Liver (tissue), 9 donors: Measurements from ENCODE around the gene CCDC102A. TPM values are rescaled to one million over a fixed set of nuclear protein-coding genes. Genes with fewer than 3 reads are reported as not detected.

Experiments
- DNase-seq: peaks from one replicate; pipeline ENCODE4 v3.0.0-alpha.2; 2017; ENCODE audit warnings: low spot score
- H3K27ac ChIP-seq, 2 donors: one replicate each; pipeline ENCODE4 v1.7.0; 2013; ENCODE audit warnings: inconsistent platforms in 2 of 2, low read length in 2 of 2, control low read depth in 1 of 2, low read depth in 1 of 2, mild to moderate bottlenecking in 1 of 2
- H3K27me3 ChIP-seq, 4 donors: one replicate each; pipeline versions ENCODE4 v1.6.1 to v1.7.0; 2013; ENCODE audit warnings: low read length in 3 of 4, inconsistent platforms in 1 of 4, mild to moderate bottlenecking in 1 of 4, moderate library complexity in 1 of 4; ENCODE audit not compliant: control insufficient read depth in 4 of 4, insufficient read depth in 4 of 4
- H3K36me3 ChIP-seq, 4 donors: one replicate each; pipeline versions ENCODE4 v1.6.1 to v1.7.0; 2013; ENCODE audit warnings: low read length in 3 of 4, mild to moderate bottlenecking in 3 of 4, low read depth in 1 of 4, moderate library complexity in 1 of 4; ENCODE audit not compliant: control insufficient read depth in 4 of 4, insufficient read depth in 3 of 4
- H3K4me1 ChIP-seq, 4 donors: one replicate each; pipeline versions ENCODE4 v1.6.1 to v1.7.0; 2013; ENCODE audit warnings: low read length in 3 of 4, mild to moderate bottlenecking in 3 of 4, moderate library complexity in 1 of 4; ENCODE audit not compliant: control insufficient read depth in 4 of 4, insufficient read depth in 4 of 4
- H3K4me3 ChIP-seq, 3 donors: one replicate each; pipeline versions ENCODE4 v1.6.1 to v1.7.0; 2013; ENCODE audit warnings: low read length in 3 of 3, control low read depth in 1 of 3, low read depth in 1 of 3, mild to moderate bottlenecking in 1 of 3
- H3K9ac ChIP-seq, 2 donors: one replicate each; pipeline ENCODE4 v1.7.0; 2013; ENCODE audit warnings: low read length in 2 of 2, mild to moderate bottlenecking in 2 of 2, moderate library complexity in 2 of 2, control low read depth in 1 of 2, low read depth in 1 of 2
- H3K9me3 ChIP-seq, 4 donors: one replicate each; pipeline versions ENCODE4 v1.6.1 to v1.7.0; 2013; ENCODE audit warnings: low read length in 3 of 4; ENCODE audit not compliant: control insufficient read depth in 4 of 4
- ATF3 ChIP-seq: IDR thresholded peaks from 2 replicates; pipeline ENCODE4 v1.6.1; 2016; ENCODE audit warnings: antibody characterized with exemption
- CTCF ChIP-seq: fragments of 150-350 bp; IDR thresholded peaks from 2 replicates; pipeline ENCODE4 v1.5.1; 2017; ENCODE audit warnings: improper control_type of control experiment, low read depth, low read length; ENCODE audit not compliant: missing input control
- EGR1 ChIP-seq, 2 donors: IDR thresholded peaks; 2 replicates each; pipeline ENCODE4 v1.6.1; 2016 to 2018; ENCODE audit warnings: antibody characterized with exemption in 2 of 2, low read depth in 2 of 2
- FOXA1 ChIP-seq: IDR thresholded peaks from 2 replicates; pipeline ENCODE4 v1.6.1; 2016; ENCODE audit warnings: antibody characterized with exemption
- FOXA2 ChIP-seq: IDR thresholded peaks from 2 replicates; pipeline ENCODE4 v1.6.1; 2016; ENCODE audit warnings: antibody characterized with exemption
- GABPA ChIP-seq, 2 donors: IDR thresholded peaks in 1 of 2; conservative IDR thresholded peaks in 1 of 2; 2 replicates each; pipeline ENCODE4 v1.6.1; 2016; ENCODE audit warnings: antibody characterized with exemption in 2 of 2, mild to moderate bottlenecking in 1 of 2, moderate library complexity in 1 of 2
- HNF4A ChIP-seq, 2 donors: conservative IDR thresholded peaks; 2 replicates each; pipeline ENCODE4 v1.6.1; 2016; ENCODE audit warnings: antibody characterized with exemption in 2 of 2, mild to moderate bottlenecking in 2 of 2
- HNF4G ChIP-seq: IDR thresholded peaks from 2 replicates; pipeline ENCODE4 v1.6.1; 2016; ENCODE audit warnings: antibody characterized with exemption
- JUND ChIP-seq, 2 donors: IDR thresholded peaks; 2 replicates each; pipeline ENCODE4 v1.6.1; 2016; ENCODE audit warnings: antibody characterized with exemption in 2 of 2
- MAX ChIP-seq: IDR thresholded peaks from 2 replicates; pipeline ENCODE4 v1.6.1; 2016; ENCODE audit warnings: antibody characterized with exemption
- NR2F2 ChIP-seq: IDR thresholded peaks from 2 replicates; pipeline ENCODE4 v1.6.1; 2016; ENCODE audit warnings: antibody characterized with exemption
- RAD21 ChIP-seq, 2 donors: IDR thresholded peaks; 2 replicates each; pipeline ENCODE4 v1.6.1; 2016; ENCODE audit warnings: antibody characterized with exemption in 2 of 2, mild to moderate bottlenecking in 2 of 2
- RXRA ChIP-seq, 2 donors: IDR thresholded peaks; 2 replicates each; pipeline ENCODE4 v1.6.1; 2017 to 2018; ENCODE audit warnings: antibody characterized with exemption in 2 of 2, mild to moderate bottlenecking in 1 of 2
- SP1 ChIP-seq: IDR thresholded peaks from 2 replicates; pipeline ENCODE4 v1.6.1; 2018; ENCODE audit warnings: antibody characterized with exemption, mild to moderate bottlenecking
- TAF1 ChIP-seq: conservative IDR thresholded peaks from 2 replicates; pipeline ENCODE4 v1.6.1; 2016; ENCODE audit warnings: antibody characterized with exemption, mild to moderate bottlenecking
- YY1 ChIP-seq: IDR thresholded peaks from 2 replicates; pipeline ENCODE4 v1.6.1; 2016; ENCODE audit warnings: antibody characterized with exemption, mild to moderate bottlenecking
- WGBS: extraction: QIAGEN DNeasy Blood & Tissue Kit; methylation state at CpG from one replicate; pipeline ENCODE4 v1.1.7; 2013; 5-methylcytosine and 5-hydroxymethylcytosine counted together
- polyA plus RNA-seq, 2 donors: library from polyadenylated mRNA; stranded (reverse) in 1 of 2; unstranded in 1 of 2; fragments of 200-250 nt in 1 of 2; fragments of >200 nt in 1 of 2; fragmentation: Nextera tagmentation in 1 of 2; extraction: Ambion mirVana in 1 of 2; gene quantifications; one replicate each; pipeline versions ENCODE4 v1.2.1 to v1.2.3, GENCODE V29; 2013 to 2015
- total RNA-seq, 2 donors: library from RNA; depleted of rRNA; stranded (reverse); fragments of >200 nt; gene quantifications; one replicate each; pipeline ENCODE4 v1.2.3, GENCODE V29; 2014
- TF ChIP-seq, protein P1 (sequence below): IDR thresholded peaks from 2 replicates; pipeline ENCODE4 v1.6.1; 2016; ENCODE audit warnings: antibody characterized with exemption
- TF ChIP-seq, protein P2 (sequence below): IDR thresholded peaks from 2 replicates; pipeline ENCODE4 v1.6.1; 2016; ENCODE audit warnings: antibody characterized with exemption, mild to moderate bottlenecking
- donor health status: healthy.
- donor health status: healthy.
- donor health status: healthy.
- donor health status: healthy.
- donor health status: healthy.

The CCDC102A gene
- total and polyA plus RNA-seq, 4 donors: 0.36 to 2.6 (median 1.7) TPM

DNA sequence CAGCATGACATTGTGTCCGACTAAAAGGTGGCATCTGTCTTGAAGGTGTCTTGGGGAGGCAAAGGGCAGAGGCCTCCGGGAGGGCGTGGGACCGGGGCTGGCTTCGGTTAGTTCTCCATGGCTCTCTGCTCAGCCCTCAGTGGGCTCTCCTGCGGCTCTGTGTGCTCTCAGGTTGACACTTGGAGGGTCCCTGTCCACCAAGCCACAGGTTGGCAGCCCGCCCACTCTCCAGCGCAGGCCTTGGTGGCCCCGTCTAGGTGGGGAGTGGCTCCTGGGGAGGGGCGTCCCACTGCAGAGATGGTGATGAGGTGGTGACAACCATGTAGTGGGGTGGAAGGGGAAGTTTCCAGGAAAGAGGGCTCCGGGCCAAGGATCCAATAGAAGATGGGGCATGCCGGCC is 37.7 kb upstream of the CCDC102A start:
- H3K4me3 ChIP-seq: no peak overlapping the region
- DNase-seq: no peak
- H3K4me1 ChIP-seq: no peaks in the 10 kb centered on the region
- no peaks in the 10 kb centered on the region for H3K9me3 ChIP-seq
- H3K27me3 ChIP-seq: no peaks in the 10 kb centered on the region
- H3K27ac ChIP-seq: no peak overlapping the region
- H3K36me3 ChIP-seq: no peaks in the 10 kb centered on the region
- H3K9ac ChIP-seq: no peak overlapping the region
- no peak for TF ChIP-seq CTCF
- no peak for TF ChIP-seq RXRA (IDR thresholded peaks at IDR 0.05)
- no peak for TF ChIP-seq MAX
- TF ChIP-seq TAF1: no peak
- WGBS: 92% methylated on average over 12 of the region's 12 CpGs

DNA sequence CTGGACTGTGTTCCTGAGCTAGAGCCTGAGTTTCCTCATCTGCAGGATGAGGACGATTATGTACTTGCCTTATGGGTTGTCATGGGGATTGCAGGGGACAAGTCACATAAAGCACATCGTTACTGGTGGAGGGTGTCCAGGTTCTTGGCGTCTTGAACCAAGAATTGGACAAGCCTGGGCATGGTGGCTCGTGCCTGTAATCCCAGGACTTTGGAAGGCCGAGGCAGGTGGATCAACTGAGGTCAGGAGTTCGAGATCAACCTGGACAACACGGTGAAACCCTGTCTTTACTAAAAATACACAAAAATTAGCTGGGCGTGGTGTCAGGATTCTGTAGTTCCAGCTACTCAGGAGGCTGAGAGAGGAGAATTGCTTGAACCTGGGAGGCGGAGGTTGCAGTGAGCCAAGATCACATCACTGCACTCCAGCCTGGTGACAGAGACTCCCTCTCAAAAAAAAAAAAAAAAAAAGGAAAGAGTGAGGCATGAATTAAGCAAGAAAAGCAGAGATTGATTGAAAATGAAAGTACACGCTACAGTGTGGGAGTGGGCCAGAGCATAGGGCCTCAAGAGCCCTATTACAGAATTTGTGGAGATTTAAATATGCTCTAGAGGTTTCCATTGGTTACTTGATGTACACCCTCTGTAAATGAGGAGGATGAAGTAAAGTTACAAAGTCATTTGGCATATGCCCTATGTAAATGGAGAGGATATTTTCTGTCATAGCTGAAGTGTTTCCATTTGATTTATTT is 36.8 kb upstream of the CCDC102A start:
- no peak overlapping the region for H3K9ac ChIP-seq
- no peak overlapping the region for H3K27ac ChIP-seq
- no peaks in the 10 kb centered on the region for H3K4me1 ChIP-seq
- 86% methylated on average over 10 of the region's 10 CpGs for WGBS
- DNase-seq: no peak
- no peaks in the 10 kb centered on the region for H3K27me3 ChIP-seq
- no peaks in the 10 kb centered on the region for H3K9me3 ChIP-seq
- H3K36me3 ChIP-seq: no peaks in the 10 kb centered on the region
- no peak for TF ChIP-seq MAX
- no peak for TF ChIP-seq FOXA1
- TF ChIP-seq CTCF: no peak
- no peak for TF ChIP-seq ATF3
- no peak for TF ChIP-seq TAF1
- TF ChIP-seq SP1: no peak
- TF ChIP-seq EGR1 (IDR thresholded peaks at IDR 0.05; ENCODE audit: low read depth in 2 of 2): no peak
- TF ChIP-seq, protein P1, sequence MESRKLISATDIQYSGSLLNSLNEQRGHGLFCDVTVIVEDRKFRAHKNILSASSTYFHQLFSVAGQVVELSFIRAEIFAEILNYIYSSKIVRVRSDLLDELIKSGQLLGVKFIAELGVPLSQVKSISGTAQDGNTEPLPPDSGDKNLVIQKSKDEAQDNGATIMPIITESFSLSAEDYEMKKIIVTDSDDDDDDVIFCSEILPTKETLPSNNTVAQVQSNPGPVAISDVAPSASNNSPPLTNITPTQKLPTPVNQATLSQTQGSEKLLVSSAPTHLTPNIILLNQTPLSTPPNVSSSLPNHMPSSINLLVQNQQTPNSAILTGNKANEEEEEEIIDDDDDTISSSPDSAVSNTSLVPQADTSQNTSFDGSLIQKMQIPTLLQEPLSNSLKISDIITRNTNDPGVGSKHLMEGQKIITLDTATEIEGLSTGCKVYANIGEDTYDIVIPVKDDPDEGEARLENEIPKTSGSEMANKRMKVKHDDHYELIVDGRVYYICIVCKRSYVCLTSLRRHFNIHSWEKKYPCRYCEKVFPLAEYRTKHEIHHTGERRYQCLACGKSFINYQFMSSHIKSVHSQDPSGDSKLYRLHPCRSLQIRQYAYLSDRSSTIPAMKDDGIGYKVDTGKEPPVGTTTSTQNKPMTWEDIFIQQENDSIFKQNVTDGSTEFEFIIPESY: no peak
- TF ChIP-seq, protein P2, sequence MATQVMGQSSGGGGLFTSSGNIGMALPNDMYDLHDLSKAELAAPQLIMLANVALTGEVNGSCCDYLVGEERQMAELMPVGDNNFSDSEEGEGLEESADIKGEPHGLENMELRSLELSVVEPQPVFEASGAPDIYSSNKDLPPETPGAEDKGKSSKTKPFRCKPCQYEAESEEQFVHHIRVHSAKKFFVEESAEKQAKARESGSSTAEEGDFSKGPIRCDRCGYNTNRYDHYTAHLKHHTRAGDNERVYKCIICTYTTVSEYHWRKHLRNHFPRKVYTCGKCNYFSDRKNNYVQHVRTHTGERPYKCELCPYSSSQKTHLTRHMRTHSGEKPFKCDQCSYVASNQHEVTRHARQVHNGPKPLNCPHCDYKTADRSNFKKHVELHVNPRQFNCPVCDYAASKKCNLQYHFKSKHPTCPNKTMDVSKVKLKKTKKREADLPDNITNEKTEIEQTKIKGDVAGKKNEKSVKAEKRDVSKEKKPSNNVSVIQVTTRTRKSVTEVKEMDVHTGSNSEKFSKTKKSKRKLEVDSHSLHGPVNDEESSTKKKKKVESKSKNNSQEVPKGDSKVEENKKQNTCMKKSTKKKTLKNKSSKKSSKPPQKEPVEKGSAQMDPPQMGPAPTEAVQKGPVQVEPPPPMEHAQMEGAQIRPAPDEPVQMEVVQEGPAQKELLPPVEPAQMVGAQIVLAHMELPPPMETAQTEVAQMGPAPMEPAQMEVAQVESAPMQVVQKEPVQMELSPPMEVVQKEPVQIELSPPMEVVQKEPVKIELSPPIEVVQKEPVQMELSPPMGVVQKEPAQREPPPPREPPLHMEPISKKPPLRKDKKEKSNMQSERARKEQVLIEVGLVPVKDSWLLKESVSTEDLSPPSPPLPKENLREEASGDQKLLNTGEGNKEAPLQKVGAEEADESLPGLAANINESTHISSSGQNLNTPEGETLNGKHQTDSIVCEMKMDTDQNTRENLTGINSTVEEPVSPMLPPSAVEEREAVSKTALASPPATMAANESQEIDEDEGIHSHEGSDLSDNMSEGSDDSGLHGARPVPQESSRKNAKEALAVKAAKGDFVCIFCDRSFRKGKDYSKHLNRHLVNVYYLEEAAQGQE: no peak
- TF ChIP-seq HNF4G: no peak
- no peak for TF ChIP-seq YY1
- TF ChIP-seq FOXA2: no peak
- no peak for TF ChIP-seq NR2F2
- no peak for TF ChIP-seq JUND (IDR thresholded peaks at IDR 0.05)
- no peak for TF ChIP-seq GABPA (IDR thresholded peaks at IDR 0.05 in 1 of 2, conservative IDR thresholded peaks at IDR 0.05 in 1 of 2)
- no peak for TF ChIP-seq RAD21 (IDR thresholded peaks at IDR 0.05)
- TF ChIP-seq HNF4A (conservative IDR thresholded peaks at IDR 0.05): no peak
- TF ChIP-seq RXRA (IDR thresholded peaks at IDR 0.05): no peak
- no peak overlapping the region for H3K4me3 ChIP-seq
